Brain microvascular endothelial cell (primary cell): ENCODE results near the gene SIN3B.

Source experiments
- DNase-seq: peaks from one replicate; pipeline ENCODE4 v3.0.0-alpha.2; 2020
- H3K27ac ChIP-seq: fragments of 250-450 bp; sonication (Bioruptor Pico); 2 replicates; pipeline ENCODE4 v1.5.1; 2020; ENCODE audit warnings: mild to moderate bottlenecking, moderate library complexity
- H3K27me3 ChIP-seq: fragments of 250-450 bp; sonication (Bioruptor Pico); replicated peaks from 2 replicates; pipeline ENCODE4 v1.5.1; 2020; ENCODE audit warnings: mild to moderate bottlenecking
- H3K36me3 ChIP-seq: fragments of 250-450 bp; sonication (Bioruptor Pico); replicated peaks from 2 replicates; pipeline ENCODE4 v1.5.1; 2020; ENCODE audit warnings: mild to moderate bottlenecking
- H3K4me3 ChIP-seq: 2 replicates; pipeline ENCODE4 v1.5.1; 2011; ENCODE audit warnings: low read depth, mild to moderate bottlenecking, control low read depth, low read length, moderate library complexity
- CTCF ChIP-seq: IDR thresholded peaks from 2 replicates; pipeline ENCODE4 v1.5.1; 2011; ENCODE audit warnings: low read depth, mild to moderate bottlenecking, moderate library complexity, low read length, control low read depth, inconsistent platforms; ENCODE audit errors: missing control alignments
- in situ Hi-C: cut with HindIII; loops from 2 replicates; pipeline ENCODE4 v1.10.0; 2017; ENCODE audit warnings: low sequenced_read_pairs, low pct_ligation_motif_present

The SIN3B gene

DNA sequence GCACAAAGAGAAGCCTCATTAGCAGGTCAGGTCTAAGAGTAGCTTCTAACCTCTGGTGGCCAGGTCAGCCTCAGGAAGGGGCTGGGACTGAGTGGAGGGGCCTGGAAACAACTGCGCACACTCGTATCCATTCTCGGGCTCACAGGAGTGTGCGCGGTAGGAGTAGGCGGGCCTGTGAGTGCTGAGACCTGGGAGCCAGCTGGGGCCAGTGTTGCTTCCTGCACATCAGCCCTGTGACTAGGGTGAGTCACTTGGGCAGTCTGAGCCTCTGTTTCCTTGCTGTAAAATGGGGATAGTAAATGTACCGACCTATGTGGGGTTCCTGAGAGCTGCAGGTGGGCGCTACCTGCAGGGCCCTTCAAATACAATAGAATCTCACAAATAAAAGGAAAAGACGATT lies 26.9 kb downstream of the SIN3B start:
- no peak overlapping the region for H3K27ac ChIP-seq
- H3K36me3 ChIP-seq = peaks cover 47% of the 10 kb centered on the region
- no peak overlapping the region for H3K4me3 ChIP-seq
- no peaks in the 10 kb centered on the region for H3K27me3 ChIP-seq
- no peak for TF ChIP-seq CTCF
- in situ Hi-C loops = no loop called here
- no peak for DNase-seq

- Histone ChIP-seq H3K4me3 (no peak overlapping the region), H3K36me3 (peaks cover 23% of the 10 kb centered on the region), H3K27me3 (no peaks in the 10 kb centered on the region), H3K27ac (no peak overlapping the region)
- no peak for TF ChIP-seq CTCF
- in situ Hi-C loops = no loop called here
- no peak for DNase-seq
Measured at GRCh38 chr19:16859626-16860025, 30.4 kb downstream of the SIN3B start.

DNA sequence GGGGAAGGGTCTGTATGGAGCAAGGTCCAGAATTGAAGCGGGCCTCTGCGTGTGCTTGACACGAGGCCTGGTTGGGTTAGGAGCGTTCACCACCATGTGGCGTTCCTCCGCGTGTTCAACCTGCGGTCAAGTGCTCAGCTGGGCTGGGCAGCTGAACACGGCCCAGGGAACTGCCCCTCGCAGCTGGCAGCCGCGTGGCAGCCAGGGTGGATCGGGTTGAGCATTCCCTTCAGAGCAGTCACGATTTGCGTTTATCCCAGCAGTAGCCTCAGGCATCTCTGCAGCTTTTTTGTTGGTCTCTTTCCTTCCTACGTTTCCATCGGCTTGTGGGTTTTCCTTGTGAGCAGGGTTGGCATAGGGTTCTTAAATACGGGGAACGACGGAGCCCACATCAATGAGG lies 30.9 kb downstream of the SIN3B start:
- Histone ChIP-seq H3K27me3 (no peaks in the 10 kb centered on the region), H3K27ac (no peak overlapping the region), H3K4me3 (no peak overlapping the region), H3K36me3 (peaks cover 22% of the 10 kb centered on the region)
- in situ Hi-C loops = no loop called here
- TF ChIP-seq CTCF = no peak
- DNase-seq = no peak

DNA sequence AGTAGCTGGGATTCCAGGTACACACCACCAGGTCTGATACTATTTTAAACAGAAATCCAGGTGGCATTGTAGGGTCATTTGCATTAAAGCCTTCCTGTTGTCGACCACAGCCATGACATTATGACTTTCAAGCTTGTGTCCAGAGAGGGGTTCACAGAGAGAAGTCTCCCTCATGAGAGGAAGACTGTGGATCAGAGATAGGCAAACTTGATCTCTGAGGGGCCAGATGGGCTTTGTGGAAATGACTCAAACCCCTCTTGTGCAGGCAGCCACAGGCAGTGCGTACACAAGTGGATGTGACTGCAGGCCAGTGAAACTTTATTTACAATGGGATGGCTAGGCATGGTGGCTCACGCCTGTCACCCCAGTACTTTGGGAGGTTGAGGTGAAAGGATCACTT lies 31.8 kb downstream of the SIN3B start:
- no peak for DNase-seq
- H3K36me3 ChIP-seq = peaks cover 23% of the 10 kb centered on the region
- no peaks in the 10 kb centered on the region for H3K27me3 ChIP-seq
- in situ Hi-C loops = no loop called here
- H3K4me3 ChIP-seq = no peak overlapping the region
- no peak for TF ChIP-seq CTCF
- H3K27ac ChIP-seq = no peak overlapping the region

DNA sequence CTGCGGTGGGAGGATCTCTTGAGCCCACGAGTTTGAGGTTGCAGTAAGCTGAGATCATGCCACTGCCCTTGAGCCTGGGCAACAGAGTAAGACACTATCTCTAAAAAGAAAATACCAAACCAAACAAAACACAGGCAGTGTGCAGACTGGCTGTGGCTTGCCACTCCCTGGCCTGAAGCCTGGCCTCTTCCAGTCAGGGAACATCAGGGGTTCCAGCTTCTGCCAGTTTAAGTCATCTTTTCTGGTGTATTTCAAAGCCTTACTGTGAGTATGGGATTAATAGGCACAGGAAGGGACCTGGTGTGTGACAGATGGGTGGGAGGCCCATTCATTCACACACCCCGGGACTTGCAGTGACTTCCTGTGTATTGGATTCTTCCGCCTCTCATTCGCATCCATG lies 32.6 kb downstream of the SIN3B start:
- in situ Hi-C loops = no loop called here

More for the DNA sequence above, 32.6 kb downstream of the SIN3B start:
- no peak for DNase-seq
- no peak for TF ChIP-seq CTCF
- Histone ChIP-seq H3K4me3 (no peak overlapping the region), H3K27me3 (no peaks in the 10 kb centered on the region), H3K36me3 (peaks cover 30% of the 10 kb centered on the region), H3K27ac (no peak overlapping the region)
